ENCODE data around the gene COG7.

- TF ChIP-seq CTCF (tag by site-specific recombination; IDR thresholded peaks at IDR 0.05) (no peak), ZNF362 (tag by site-specific recombination; IDR thresholded peaks at IDR 0.05) (no peak), ZNF513 (tag by site-specific recombination; IDR thresholded peaks at IDR 0.05) (no peak), ZNF174 (tag by site-specific recombination; IDR thresholded peaks at IDR 0.05) (no peak), ZNF558 (tag by site-specific recombination; IDR thresholded peaks at IDR 0.05) (no peak), TRIM28 (IDR thresholded peaks at IDR 0.05; ENCODE audit: borderline replicate concordance, low read length) (no peak), ZNF302 (tag by site-specific recombination; IDR thresholded peaks at IDR 0.05; ENCODE audit: low read depth) (no peak), ZNF423 (tag by site-specific recombination; IDR thresholded peaks at IDR 0.05) (no peak), REPIN1 (tag by site-specific recombination; IDR thresholded peaks at IDR 0.05; ENCODE audit: low read depth) (no peak), YY1 (tag by site-specific recombination; IDR thresholded peaks at IDR 0.05) (no peak)
Measured at GRCh38 chr16:23496821-23497542, 44.0 kb upstream of the COG7 start.
